Measurements from ENCODE around the gene ADH1C.

Gene ADH1C

DNA sequence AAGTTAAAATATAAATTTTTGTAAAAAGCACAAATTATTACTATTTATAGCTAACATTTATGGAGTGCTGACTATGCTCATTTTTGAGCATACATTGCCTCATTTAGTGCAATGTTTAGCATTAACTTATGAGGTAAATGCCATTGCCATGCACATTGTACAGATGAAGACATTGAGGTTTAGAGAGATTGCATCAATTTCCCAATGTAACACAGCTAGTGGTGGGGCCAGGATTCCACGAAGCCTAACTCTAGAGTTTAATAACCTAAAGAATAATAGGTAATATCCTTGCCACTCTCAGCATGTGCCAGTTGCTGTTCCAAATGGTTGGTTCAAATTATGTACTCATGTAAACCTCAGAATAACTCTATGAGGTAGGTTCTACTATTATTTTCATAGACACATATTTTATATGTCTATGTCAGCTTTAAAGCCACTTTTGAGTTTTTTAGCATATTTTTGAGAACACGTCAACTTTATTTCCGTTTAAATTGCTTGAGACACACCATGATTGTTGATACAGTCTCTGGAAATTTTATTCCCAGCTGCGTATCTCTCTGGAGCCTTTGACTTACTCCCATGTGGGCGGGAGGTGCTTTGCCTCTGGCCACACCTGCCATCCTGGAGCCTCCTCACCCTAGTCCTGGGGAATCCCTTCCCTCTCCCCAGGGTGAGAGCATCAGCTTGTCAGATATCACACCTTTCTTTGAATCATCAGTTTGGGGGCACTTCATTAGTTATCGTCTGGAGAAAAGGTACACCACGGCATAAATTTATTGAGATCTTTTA, 51.0 kb downstream of the ADH1C start:
- peak; percentile 91 for DNase-seq (ENCODE audit: low read depth)

DNA sequence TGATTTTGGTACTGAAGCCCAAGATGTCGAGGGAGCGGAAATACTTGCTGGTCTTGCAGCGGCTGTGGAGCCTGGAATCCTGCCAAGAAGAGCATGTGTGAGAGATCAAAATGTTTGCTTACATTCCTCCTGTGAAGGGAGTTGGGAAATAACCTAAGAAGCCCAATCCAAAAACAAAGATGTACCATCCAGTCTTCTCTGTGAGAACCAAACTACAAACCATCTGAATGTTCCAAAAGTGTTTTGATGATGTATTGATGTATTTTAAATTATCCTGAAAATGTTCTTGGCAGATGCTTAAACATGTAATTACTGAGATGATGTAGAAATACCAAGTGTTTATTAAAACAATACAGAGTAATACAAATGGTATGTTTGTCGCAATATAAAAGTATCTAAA, 51.6 kb downstream of the ADH1C start:
- DNase-seq (ENCODE audit: low read depth): peak; percentile 100

DNA sequence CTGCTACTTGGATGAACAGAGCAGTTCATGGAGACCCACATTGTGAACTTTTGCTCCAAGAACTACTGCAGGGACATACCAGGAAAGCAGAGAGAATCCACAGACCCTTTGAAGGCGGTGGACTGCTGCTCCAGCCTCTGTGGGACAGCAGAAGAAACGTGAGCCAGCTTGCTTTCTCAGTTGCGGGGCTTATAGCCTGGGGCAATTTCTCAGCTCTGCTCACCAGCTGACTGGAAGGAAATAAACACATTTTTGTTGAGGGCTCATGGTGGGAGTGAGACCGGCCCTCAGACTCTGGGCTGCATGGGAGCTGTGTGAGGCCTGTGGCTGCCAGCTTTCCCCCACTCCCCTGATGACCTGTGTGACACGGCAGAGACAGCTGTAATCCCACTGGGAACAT, 59.2 kb downstream of the ADH1C start:
- no peak for DNase-seq (ENCODE audit: low read depth)

DNA sequence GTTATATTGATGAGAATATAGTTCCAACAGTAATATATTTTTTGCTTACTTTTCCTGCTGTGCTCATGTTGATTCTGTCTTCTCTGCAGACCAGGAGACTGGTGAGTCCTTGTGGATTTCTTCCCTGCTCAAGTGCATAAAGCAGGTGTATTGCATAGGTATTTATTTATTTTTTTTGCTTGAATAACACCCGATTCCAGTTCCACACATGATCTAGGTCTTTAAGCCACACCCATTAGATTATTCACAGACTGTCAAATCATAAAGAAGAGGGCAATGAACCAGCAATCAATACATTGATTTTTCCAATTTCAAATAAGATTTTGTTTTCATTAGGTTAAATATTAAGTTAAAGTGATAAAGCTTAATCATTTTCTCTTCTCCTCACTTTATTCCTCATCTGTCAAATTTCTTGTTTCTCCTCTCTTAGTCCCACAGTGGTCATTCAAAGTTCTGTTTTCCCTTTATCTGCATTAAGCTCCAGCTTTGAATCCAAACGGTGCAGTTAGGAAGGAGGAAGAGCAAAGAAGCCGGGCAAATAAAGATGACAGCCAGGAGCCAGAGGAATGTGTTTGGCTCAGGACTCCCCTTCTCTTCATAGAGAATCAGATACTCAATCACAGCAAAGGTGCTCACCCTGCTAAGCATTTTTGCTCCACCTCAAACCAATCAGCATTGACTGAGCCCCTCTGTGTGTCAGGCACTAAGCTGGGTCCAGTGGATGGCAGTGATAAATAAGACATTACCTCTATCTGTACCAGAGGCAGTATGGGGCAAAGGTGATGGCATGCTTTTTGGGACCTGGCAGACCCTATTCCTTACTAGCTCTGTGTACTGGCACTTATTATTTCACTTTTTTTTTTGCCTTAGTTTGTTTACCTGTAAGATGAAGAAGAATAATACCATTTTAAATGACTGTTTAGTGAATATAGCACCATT, 61.4 kb downstream of the ADH1C start, which contains the start of gene ADH1A:
TSS of gene ADH1A (minus strand) at position 138 of the 939 bp plus-strand sequence. CDS start at position 67, 71 bp downstream.
- DNase-seq (ENCODE audit: low read depth): no peak
